HuH-7 (cell line): ENCODE data around the gene OR4B1.
"Not testable (repeated sequence)": the region's sequence is repeated elsewhere in the genome, so short reads cannot be mapped to it uniquely, and the experiment has no call there.

Source experiments
- DNase-seq: peaks from one replicate; pipeline ENCODE4 v3.0.0; 2011; ENCODE audit warnings: low spot score

The OR4B1 gene, protein sequence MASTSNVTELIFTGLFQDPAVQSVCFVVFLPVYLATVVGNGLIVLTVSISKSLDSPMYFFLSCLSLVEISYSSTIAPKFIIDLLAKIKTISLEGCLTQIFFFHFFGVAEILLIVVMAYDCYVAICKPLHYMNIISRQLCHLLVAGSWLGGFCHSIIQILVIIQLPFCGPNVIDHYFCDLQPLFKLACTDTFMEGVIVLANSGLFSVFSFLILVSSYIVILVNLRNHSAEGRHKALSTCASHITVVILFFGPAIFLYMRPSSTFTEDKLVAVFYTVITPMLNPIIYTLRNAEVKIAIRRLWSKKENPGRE

DNA sequence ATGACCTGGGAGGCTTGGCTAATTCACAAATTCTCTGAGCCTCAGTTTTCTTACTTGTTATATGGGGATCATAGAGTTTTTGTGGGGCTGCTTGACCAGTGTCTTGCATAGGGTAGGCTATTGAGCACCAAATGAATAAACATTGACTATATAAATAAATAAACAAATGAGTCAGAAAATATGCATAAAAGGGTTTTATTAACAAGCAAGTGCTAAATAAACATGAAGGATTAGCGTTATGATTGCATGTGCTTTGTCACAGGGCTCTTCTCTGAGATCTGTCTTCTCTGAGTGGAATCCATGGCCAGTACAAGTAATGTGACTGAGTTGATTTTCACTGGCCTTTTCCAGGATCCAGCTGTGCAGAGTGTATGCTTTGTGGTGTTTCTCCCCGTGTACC lies at the start of gene OR4B1:
OR4B1 (plus strand) TSS at position 301 of the 400 bp plus-strand sequence; CDS start at position 301, 0 bp downstream.
- no peak for DNase-seq

DNA sequence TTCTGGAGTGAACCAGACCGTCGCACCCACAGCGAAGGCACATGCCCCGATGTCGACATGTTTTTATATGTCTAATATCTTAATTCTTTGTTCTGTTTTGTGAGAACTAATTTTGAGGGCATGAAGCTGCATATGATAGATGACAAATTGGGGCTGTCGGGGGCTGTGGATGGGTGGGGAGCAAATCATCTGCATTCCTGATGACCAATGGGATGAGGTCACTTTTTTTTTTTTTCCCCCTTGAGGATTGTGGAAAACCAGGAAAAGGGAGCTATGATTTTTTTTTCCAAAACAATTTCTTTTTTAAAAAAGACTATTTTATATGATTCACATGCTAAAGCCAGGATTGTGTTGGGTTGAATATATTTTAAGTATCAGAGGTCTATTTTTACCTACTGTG lies 49.2 kb upstream of the OR4B1 start:
- DNase-seq, result no peak

DNA sequence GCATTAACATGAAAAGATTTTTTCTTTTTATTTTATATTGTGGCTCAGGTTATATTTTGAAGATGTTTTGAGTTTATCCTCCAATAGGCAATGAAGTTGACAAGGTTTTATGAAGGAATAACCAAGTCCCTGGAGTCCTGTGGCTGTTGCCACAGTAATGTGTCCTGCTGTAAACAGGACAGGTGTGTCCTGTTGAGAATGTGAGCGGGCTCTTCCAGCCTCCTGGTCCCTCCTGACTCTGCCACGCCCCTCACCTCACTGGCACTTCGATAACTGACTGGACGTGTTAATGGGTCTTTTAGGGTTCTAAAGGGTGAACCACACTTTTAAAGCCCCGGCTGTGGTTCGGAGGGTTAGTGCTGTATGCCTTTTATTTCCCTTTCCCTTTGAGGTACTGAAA lies 47.8 kb upstream of the OR4B1 start:
- no peak for DNase-seq

DNA sequence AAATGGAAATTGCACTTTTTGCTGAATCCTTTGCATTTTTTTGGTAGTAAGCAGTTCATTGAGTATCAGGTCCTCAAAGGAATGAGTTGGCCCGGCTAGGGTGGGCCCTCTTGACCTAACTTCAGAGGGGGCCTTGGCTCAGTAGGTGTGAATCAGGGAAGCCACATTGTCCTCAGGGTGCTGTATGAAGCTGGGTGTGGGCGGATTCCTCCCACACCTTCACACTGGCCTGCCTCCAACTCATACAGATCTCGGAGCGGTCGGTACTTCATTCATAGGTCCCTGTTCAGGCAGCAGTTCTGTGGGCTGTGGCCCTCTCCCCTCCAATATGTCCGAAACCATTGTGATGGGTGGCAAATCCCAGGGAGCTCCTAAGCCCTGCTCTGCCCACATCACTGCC lies 47.4 kb upstream of the OR4B1 start:
- no peak for DNase-seq

DNA sequence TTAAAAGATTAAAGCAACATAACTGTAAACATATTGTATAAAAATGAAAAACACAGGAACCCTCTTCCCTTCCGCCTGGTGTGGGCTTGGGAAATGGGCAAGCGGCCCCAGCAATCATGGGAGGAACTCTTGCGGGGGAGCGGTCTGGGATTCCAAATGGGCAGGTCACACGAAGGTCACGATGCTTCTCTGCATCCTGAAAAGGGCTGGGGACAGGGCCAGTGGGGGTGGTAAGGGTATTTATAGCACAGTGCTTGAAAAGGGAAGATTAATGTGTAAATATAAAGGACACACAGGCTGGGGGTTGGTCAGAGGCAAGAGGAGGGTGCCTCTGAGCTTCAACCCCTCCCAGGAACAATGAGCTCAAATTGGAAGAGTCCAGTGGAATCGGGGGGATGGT lies 46.9 kb upstream of the OR4B1 start:
- no peak for DNase-seq

DNA sequence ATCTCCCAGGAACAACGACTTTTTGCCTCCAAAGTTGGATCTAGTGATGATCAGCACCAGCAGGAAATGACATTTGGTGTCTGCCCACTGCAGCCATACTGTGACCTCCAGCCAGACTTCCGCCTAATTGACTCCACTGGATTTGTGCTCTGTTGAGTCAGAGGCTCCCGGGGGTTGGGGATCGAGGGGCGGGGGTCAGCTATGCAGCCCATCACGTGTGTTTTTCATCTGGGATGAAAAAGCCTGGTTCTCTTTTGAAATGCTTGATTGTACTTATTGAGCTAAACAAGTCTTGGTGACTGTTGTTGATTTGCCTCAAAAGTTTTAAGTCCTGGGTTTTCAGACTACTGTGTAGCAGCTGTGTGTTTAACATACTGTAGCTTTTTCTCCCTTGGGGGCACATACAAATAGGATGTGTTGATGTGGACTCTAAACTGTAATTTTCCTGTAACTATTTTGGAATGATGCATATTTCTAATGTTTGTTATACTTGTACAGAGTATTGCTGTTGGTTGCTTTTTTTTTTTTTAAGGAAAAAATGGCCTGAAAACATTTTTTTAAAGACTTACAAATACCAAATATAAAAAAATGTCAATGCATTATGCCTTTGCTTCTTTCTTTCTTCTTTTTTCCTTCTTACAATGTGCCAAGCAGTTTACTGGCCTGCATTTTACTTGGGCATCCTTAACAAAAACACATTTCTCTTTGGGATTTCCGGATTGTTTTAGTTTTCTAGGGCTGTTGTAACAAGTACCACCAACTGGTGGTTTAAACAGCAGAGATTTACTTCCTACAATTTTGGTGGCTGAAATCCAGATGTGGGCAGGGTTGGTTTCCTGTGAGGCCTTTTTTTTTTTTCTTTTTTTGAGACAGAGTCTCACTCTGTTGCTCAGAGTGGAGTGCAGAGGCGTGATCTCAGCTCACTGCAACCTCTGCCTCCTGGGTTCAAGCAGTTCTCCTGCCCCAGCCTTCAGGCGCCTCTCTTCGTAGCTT lies 46.1 kb upstream of the OR4B1 start:
- DNase-seq, result no peak

DNA sequence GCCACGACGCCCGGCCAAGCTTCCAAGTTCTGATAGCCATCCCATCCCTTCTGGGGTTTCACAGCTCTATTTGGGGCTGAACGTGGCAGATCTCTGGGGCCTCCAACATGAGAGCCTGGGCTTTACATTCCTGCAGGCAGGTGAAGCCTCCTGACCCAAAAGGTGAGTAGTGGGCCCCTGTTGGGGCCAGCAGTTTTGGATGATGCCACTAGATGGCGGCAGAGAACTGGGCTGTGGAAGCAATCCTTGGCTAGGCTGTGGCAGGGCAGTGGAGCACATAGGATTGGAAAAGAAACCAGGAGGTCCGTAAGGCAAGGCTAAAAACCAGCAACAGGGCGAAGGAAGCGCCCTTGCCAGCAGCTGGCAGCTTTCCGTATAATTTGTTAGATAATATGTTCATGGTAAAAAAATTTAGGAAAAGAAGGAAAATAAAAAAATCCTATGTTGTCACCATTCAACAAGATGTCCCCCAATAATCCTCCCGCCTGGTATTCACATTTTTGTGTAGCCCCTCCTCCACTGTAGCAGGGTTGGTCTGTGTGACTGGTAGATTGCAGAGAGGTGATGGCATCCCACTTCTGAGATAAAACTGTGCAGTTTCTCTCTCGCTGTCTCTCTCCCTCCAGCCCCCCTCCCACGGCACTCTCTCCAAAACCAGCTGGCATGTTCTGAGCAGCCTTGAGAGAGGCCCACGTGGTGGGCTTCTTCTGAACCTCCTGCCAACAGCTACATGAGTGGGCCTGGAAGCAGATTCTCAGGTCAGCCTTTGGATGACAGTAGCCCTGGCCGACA lies 43.6 kb upstream of the OR4B1 start:
- peak; percentile 83 for DNase-seq

DNA sequence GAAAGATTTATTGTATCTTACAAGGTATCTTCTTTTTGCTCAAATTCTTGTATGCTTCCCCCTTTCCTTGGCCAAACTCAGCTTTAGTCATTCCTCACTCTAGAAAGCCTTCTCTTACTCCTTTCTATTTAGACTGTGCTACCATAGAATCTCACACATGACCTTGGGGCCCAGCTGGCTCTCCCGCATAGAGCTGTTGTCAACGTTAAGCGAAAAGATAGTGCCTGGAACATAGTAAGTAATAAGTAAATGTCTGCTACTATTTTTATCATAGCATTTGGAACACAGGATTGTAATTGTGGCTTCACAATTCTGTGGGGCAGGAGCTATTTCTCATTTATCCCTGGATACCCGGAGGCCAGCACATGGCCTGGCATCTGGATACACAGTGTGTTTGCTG lies 38.9 kb upstream of the OR4B1 start:
- no peak for DNase-seq

DNA sequence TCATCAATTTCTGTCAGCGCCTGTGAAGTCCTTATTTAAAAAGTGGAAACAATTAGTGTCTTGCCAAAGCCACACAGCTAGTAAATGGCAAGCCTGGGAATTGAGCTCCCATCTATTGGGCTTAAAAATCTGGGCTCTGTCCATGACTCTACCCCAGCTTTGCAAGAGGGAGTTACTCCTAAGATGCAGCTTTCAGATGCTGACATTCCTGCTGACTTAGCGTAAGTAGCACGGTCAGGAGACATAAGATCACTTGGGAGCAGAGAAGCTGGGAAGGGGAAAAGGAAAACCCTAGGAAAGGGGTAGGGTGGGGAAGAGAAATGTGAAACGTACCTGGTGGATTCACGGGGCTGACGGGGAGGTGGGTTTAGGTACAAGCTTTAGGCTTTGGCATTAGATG lies 36.0 kb upstream of the OR4B1 start:
- DNase-seq, result no peak

DNA sequence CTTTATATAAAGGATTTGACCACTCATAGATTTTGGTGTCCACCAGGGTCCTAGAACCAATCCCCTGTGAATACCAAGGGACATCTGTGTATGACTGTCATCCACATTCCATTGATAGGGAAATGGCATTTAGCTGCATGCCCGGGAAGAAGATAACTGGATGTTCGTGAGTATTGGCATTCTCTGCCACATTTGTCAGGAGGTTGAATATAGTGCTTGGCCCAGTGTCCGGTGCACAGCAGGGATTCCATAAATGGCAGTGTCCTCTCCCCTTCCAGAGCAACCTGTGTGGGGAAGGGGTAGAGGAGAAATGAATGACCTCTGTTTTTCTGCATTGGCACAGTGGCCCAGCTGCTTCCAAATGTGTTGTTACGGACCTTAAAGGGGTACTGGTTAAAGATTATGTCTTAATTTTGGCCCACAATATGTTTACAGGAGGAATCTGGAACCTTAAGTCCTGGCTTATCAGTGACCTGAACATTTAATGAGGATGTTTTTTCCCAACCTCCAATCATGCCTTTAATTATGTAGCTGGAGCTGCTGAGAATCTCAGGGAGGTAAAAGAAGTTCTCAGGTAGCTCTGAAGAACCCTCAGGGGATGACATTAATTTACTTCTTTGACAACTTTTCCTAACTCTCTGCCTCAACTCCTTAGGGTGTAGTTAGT lies 33.6 kb upstream of the OR4B1 start:
- no peak for DNase-seq

DNA sequence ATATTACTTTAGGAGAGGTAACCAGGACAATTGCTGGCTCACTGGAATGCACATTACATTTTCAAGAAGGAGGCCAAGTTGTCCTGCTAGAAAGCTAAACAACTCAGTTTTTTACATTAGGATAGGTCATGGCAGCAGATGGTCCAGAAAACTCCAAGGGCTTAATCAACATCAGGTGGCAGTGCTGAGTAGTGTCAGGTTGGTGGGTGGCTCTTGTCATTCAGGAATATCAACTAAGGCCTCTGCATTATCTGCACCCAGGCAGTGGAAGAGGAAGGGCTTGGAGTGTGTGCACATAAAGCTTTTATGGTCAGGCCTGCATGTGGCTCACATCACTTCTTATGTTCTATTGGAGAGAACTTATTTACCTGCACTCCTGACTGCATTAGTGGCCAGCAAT lies 32.2 kb upstream of the OR4B1 start:
- DNase-seq, result no peak

DNA sequence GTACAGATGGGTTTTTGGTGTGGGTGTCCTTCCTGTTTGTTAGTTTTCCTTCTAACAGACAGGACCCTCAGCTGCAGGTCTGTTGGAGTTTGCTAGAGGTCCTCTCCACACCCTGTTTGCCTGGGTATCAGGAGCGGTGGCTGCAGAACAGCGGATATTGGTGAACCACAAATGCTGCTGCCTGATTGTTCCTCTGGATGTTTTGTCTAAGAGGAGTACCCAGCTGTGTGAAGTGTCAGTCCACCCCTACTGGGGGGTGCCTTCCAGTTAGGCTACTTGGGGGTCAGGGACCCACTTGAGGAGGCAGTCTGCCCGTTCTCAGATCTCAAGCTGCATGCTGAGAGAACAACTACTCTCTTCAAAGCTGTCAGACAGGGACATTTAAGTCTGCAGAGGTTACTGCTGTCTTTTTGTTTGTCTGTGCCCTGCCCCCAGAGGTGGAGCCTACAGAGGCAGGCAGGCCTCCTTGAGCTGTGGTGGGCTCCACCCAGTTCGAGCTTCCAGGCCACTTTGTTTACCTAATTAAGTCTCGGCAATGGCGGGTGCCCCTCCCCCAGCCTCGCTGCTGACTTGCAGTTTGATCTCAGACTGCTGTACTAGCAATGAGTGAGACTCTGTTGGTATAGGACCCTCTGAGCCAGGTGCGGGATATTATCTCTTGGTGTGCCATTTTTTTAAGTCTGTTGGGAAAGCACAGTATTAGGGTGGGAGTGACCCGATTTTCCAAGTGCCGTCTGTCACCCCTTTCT lies 25.5 kb upstream of the OR4B1 start:
- not testable (repeated sequence) for DNase-seq

DNA sequence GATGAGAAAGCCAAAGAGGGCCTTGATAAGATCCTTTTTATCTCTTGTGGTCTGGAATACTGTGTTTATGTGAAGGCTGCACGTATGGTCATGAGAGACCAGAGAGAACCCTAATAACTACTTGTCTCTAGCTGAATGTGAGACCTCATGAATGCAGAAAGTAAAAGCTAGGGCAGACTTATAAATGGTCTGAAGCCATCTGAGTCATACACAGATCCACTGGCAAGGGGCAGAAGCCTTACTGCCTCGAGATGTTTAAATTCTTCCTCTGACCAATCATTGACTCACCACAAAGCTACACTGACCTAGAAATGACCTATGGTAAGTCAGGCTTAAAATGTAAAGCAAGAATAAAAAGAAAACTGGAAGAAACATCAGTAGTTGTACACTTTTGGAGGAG lies 22.7 kb upstream of the OR4B1 start:
- DNase-seq, result no peak

DNA sequence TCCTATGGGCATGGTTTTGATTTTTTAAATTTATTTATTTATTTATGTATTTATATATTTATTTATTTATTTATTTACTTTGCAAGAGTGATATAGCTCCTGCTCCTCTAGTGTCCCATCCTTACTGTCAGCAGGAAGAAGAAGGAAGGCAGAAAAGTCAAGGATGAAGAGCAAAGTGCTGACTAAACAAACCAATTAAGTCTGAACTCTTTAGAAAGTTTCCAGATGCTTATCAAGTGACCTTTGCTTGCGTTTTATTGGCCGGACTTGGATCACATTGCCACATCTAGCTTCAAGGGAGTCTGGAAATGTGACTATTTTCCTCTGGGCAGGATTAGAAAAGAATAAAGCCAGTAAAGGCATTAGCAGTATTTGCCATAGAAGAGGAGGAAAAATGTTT lies 8.7 kb upstream of the OR4B1 start:
- no peak for DNase-seq

DNA sequence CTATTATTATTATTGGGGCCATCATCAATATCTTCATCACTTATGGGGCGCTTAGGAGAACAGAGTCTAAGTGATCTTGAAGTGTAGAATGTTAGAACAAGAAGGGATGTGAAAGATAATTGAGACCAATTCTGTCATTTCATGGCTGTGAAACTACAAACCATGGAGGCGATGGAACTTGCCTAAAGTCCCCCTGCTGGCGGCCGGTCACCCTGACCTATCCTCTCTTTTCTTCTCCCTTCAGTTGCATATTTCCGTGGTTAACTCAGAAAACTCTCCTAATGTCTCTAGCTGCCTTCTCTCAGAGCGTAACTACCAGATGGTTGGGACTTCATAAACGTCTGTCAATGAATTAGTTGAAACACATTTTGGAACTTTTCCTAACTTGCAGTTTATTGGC lies 6.6 kb upstream of the OR4B1 start:
- DNase-seq, result peak; percentile 10

DNA sequence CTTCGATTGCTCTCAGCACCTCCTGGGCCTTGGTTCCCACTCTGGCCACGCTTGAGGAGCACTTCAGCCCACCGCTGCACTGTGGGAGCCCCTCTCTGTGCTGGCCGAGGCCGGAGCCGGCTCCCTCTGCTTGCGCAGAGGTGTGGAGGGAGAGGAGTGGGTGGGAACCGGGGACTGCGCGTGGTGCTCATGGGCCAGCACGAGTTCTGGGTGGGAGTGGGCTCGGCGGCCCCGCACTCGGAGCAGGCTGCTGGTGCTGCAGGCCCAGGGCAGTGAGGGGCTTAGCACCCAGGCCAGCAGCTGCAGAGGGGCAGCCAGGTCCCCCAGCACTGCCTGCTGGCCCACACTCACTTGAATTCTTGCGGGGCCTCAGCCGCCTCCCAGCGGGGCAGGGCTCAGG lies 12.2 kb downstream of the OR4B1 start:
- DNase-seq, result no peak

DNA sequence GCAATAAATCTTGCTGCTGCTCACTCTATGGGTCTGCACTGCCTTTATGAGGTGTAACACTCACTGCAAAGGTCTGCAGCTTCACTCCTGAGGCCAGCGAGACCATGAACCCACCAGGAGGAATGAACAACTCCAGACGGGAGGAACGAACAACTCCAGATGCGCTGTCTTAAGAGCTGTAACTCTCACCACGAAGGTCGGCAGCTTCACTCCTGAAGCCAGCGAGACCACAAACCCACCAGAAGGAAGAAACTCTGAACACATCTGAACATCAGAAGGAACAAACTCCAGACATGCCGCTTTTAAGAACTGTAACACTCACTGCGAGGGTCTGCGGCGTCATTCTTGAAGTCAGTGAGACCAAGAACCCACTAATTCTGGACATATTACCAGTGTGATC lies 13.4 kb downstream of the OR4B1 start:
- not testable (repeated sequence) for DNase-seq

DNA sequence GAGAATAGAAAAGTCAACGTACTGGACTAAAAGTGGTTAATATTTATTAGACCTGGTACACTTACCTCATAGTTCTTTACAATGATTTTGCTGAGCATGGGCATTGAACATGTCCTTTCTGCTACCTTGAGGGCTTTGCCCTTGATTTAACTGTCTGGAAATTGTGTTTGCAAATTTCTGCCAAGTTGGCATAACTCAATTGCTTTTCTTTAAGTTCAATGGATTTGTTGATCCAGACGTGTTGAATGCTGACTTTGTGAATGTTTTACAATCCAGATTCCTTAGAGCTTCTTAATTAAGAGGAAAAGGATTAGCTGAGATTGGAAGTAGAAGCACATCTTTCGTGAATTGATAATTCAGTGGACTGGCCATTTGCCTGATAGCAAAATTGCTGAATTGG lies 21.1 kb downstream of the OR4B1 start:
- DNase-seq, result no peak

DNA sequence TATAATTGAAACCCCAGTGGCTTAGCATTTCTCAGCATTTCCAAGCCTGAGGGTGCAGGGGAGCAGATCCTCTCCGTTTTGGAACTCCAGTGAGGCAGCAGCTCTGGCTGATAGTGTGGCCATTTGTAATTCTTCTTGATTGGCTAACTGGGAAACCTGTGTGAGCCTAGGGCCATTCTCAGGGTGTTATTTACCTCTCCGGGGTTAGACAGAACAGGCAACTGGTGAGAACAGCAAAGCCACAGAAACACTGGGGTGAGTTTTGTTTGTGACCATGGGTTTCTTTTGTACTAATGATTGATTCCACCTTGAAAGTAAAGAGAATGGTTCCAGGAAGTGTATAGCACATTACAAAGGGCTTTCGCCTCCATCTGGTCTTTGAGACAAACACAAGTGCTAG lies 25.9 kb downstream of the OR4B1 start:
- no peak for DNase-seq

DNA sequence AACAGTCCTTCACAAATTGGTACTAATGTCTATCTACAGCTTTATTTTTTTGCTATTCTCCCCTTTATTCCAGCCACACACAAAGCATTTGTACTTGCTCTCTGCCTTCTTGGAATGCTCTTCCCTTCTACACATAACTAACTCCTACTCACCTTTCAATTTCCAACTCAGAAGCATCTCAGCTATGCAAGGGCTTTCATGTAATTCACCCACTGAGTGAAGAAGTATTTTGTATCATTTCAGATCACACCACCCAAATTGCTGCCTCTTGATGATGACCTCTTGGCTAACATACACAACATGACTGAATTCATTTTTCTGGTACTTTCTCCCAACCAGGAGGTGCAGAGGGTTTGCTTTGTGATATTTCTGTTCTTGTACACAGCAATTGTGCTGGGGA lies 28.2 kb downstream of the OR4B1 start, which contains the start of gene OR4X2:
OR4X2 (plus strand) TSS at position 301 of the 400 bp plus-strand sequence; CDS start at position 301, 0 bp downstream.
- no peak for DNase-seq

DNA sequence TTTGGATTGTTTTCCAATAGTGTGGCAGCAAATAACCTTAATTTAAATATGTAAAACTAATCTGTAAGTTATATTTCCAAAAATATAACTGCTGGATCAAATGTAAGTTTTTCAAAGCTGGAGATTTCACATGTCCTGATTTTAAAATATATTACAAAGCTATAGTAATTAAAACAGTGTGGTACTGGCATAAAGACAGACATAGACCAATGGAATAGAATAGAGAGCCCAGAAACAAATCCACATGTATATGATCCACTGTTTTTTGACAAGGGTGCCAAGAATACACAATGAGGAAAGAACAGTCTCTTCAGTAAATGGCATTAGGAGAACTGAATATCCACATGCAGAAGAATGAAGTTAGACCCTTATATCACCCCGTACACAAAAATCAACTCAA lies 32.3 kb downstream of the OR4B1 start:
- no peak for DNase-seq
